GM12878 (cell line): Measurements from ENCODE around the gene UTP4. TPM values are rescaled to one million over a fixed set of nuclear protein-coding genes. Genes with fewer than 3 reads are reported as not detected.

Experiments
- ATAC-seq: fragments of 200-7000 bp; cut with Tn5 transposase; 3 replicates; pipeline ENCODE4 v1.9.1; 2020; ENCODE audit warnings: mild to moderate bottlenecking, moderate library complexity
- BruUV-seq: library from RNA; stranded (reverse); fragments of 400-500 nt; replicated peaks from 2 replicates; lab custom pipeline; 2021; lab: Mats Ljungman, UMichigan
- CTCF ChIA-PET: fragments of 300-600 bp; sonication (Branson Sonifier 250); formaldehyde crosslinking; extraction: SDS; loops from one replicate; lab custom pipeline; 2021; ENCODE audit warnings: inconsistent platforms; lab: Yijun Ruan, JAX
- POLR2A ChIA-PET: fragments of 350-600 bp; formaldehyde crosslinking; extraction: SDS; loops from one replicate; lab custom pipeline; 2021; ENCODE audit warnings: inconsistent platforms; lab: Charles Lee
- RAD21 ChIA-PET: fragments of 300-600 bp; sonication (Branson Sonifier 250); formaldehyde crosslinking; loops from one replicate; lab custom pipeline; 2023; ENCODE audit warnings: antibody characterized with exemption; ENCODE audit not compliant: unreplicated experiment; lab: Charles Lee
- SMC1A ChIA-PET: fragments of 300-600 bp; sonication (Branson Sonifier 250); formaldehyde crosslinking; loops from one replicate; lab custom pipeline; 2023; ENCODE audit not compliant: unreplicated experiment, uncharacterized antibody; lab: Charles Lee
- DNase-seq: peaks from one replicate; pipeline ENCODE4 v3.0.0-alpha.2; 2011; ENCODE audit warnings: low read depth, low spot score
- FAIRE-seq: peaks from 3 replicates; lab custom pipeline; 2011; peaks lifted over from hg19 to GRCh38; lab: Jason Lieb, UNC
- H2AFZ ChIP-seq: 2 replicates; pipeline ENCODE4 v1.6.0; 2011; ENCODE audit warnings: low read depth, low read length, control low read depth; ENCODE audit not compliant: control insufficient read depth
- H3K27ac ChIP-seq: 2 replicates; pipeline ENCODE4 v1.5.1; 2011; ENCODE audit warnings: control low read depth; ENCODE audit not compliant: control insufficient read depth, insufficient read depth
- H3K27me3 ChIP-seq, 2 experiments: replicated peaks in 1 of 2; 2 replicates each; pipeline versions ENCODE4 v1.6.0 to v1.6.1; 2011; ENCODE audit warnings: low read length in 1 of 2; ENCODE audit not compliant: control insufficient read depth in 2 of 2, insufficient read depth in 2 of 2
- H3K36me3 ChIP-seq, 2 experiments: 2 replicates each; pipeline ENCODE4 v1.5.1; 2011; ENCODE audit warnings: low read length in 1 of 2; ENCODE audit not compliant: control insufficient read depth in 2 of 2, insufficient read depth in 2 of 2
- H3K4me1 ChIP-seq: 2 replicates; pipeline ENCODE4 v1.6.1; 2011; ENCODE audit warnings: mild to moderate bottlenecking, low read length, moderate library complexity, mixed read lengths; ENCODE audit not compliant: control insufficient read depth, insufficient read depth
- H3K4me2 ChIP-seq: 2 replicates; pipeline ENCODE4 v1.6.0; 2011; ENCODE audit warnings: control low read depth; ENCODE audit not compliant: control insufficient read depth, insufficient read depth
- H3K4me3 ChIP-seq: fragments of 200-600 bp; sonication (generic); 2 replicates; pipeline ENCODE4 v1.5.1; 2016
- H3K79me2 ChIP-seq: 2 replicates; pipeline ENCODE4 v1.6.0; 2011; ENCODE audit warnings: low read length; ENCODE audit not compliant: control insufficient read depth, insufficient read depth
- H3K9ac ChIP-seq: 2 replicates; pipeline ENCODE4 v1.8.0; 2011; ENCODE audit warnings: low read length, control low read depth, mixed read lengths; ENCODE audit not compliant: control insufficient read depth, insufficient read depth
- H3K9me3 ChIP-seq: replicated peaks from 3 replicates; pipeline ENCODE4 v1.5.1; 2011; ENCODE audit warnings: mild to moderate bottlenecking, low read length; ENCODE audit not compliant: control insufficient read depth, insufficient read depth
- H4K20me1 ChIP-seq: 2 replicates; pipeline ENCODE4 v1.6.0; 2011; ENCODE audit not compliant: control insufficient read depth, insufficient read depth
- ATF3 ChIP-seq: IDR thresholded peaks from 2 replicates; pipeline ENCODE4 v1.6.1; 2011; ENCODE audit warnings: low read depth, mild to moderate bottlenecking, low read length, moderate library complexity, borderline replicate concordance; ENCODE audit errors: extremely low read depth
- NR2F1 ChIP-seq: fragments of 450-650 bp; conservative IDR thresholded peaks from 2 replicates; pipeline ENCODE4 v1.6.1; 2017; ENCODE audit warnings: mild to moderate bottlenecking
- STAT3 ChIP-seq: IDR thresholded peaks from 2 replicates; pipeline ENCODE4 v1.6.1; 2011; ENCODE audit warnings: low read depth, low read length, improper control_type of control experiment
- ZNF687 ChIP-seq: fragments of 450-650 bp; IDR thresholded peaks from 2 replicates; pipeline ENCODE4 v1.6.1; 2017; ENCODE audit warnings: mild to moderate bottlenecking, moderate library complexity
- WGBS: methylation state at CpG from one replicate; pipeline ENCODE4 v1.1.6; 2016; ENCODE audit warnings: low lambda C conversion rate; ENCODE audit not compliant: insufficient replicate concordance, insufficient coverage; ENCODE audit errors: missing lambda C conversion rate; 5-methylcytosine and 5-hydroxymethylcytosine counted together
- in situ Hi-C: fragments of 300-500 bp; cut with MboI; formaldehyde crosslinking; loops from 9 replicates; pipeline ENCODE4 v1.14.3; 2018; ENCODE audit warnings: mixed read lengths
- intact Hi-C: fragments of 100-400 bp; cut with micrococcal nuclease; formaldehyde crosslinking; loops from one replicate; pipeline ENCODE4 v1.14.2; 2022; ENCODE audit not compliant: unreplicated experiment
- polyA plus RNA-seq, 11 experiments: library from polyadenylated mRNA; depleted of rRNA in 4 of 11; unstranded in 6 of 11; stranded (reverse) in 5 of 11; fragments of >200 nt; fragmentation: Nextera tagmentation in 4 of 11; fragmentation: Illumina TruSeq in 1 of 11; extraction: Ambion mirVana in 4 of 11; extraction: Trizol in 1 of 11; gene quantifications; 1 replicate in 1 of 11; 2 replicates in 10 of 11; pipeline versions ENCODE4 v1.2.1 to v1.2.3, GENCODE V29; 2011 to 2016; ENCODE audit warnings: inconsistent platforms in 2 of 11, missing spikeins in 2 of 11, low read depth in 1 of 11
- total RNA-seq, 4 experiments: library from RNA; depleted of rRNA in 3 of 4; stranded (reverse); fragments of >200 nt in 3 of 4; fragmentation: Illumina TruSeq in 1 of 4; extraction: Trizol in 1 of 4; gene quantifications; 2 replicates each; pipeline versions ENCODE4 v1.2.1 to v1.2.3, GENCODE V29; 2013 to 2021

The UTP4 gene
- total and polyA plus RNA-seq, 10 of the 15 experiments (the other 5 are each of a cell fraction or from before 2014, with no cell fraction given): 32.5 to 131 (median 84.0) TPM

GRCh38 chr16:69169607-69170352 is 37.3 kb downstream of the UTP4 start:
- 95% methylated on average over 6 of the region's 6 CpGs for WGBS
- H3K4me3 ChIP-seq: no peak overlapping the region
- no peak overlapping the region for H3K4me2 ChIP-seq
- POLR2A ChIA-PET: interaction anchor here (0.6 kb wide), 1 partner anchor 22 kb away, joined by 3 read pairs; no protein-coding TSS in a partner anchor
- no peaks in the 10 kb centered on the region for H3K27me3 ChIP-seq
- H3K79me2 ChIP-seq: no peaks in the 10 kb centered on the region
- DNase-seq: no peak
- no peaks in the 10 kb centered on the region; the same call in 1 of the 2 replicates for H4K20me1 ChIP-seq
- no peak overlapping the region for H3K27ac ChIP-seq
- H3K36me3 ChIP-seq: peaks cover 9 to 15% of the 10 kb centered on the region in 2 experiments
- no peak overlapping the region for H2AFZ ChIP-seq
- in situ Hi-C loops (no loop called here), intact Hi-C loops (no loop called here)
- SMC1A ChIA-PET: interaction anchor here (1.2 to 1.3 kb wide), 3 partner anchors 10 to 116 kb away, joined by 3 to 4 read pairs (median 3); no protein-coding TSS in a partner anchor
- H3K9ac ChIP-seq: no peak overlapping the region
- TF ChIP-seq NR2F1 (no peak), ZNF687 (no peak), STAT3 (no peak), ATF3 (no peak)
- no peak for ATAC-seq
- RAD21 ChIA-PET: no interaction called here
- CTCF ChIA-PET: interaction anchor here (0.6 to 1.8 kb wide), 3 partner anchors 42 to 725 kb away, joined by 3 to 6 read pairs (median 3); no protein-coding TSS in a partner anchor
- no peak for FAIRE-seq
- H3K4me1 ChIP-seq: peaks cover 11% of the 10 kb centered on the region
- no TSS peak for BruUV-seq
- H3K9me3 ChIP-seq: no peaks in the 10 kb centered on the region
